Spleen (tissue), 11 donors: ENCODE measurements around the gene IL18. TPM values are rescaled to one million over a fixed set of nuclear protein-coding genes. Genes with fewer than 3 reads are reported as not detected.
"Not testable (repeated sequence)": the region's sequence is repeated elsewhere in the genome, so short reads cannot be mapped to it uniquely, and the experiment has no call there.

Source experiments
- DNase-seq: peaks from one replicate; pipeline ENCODE4 v3.0.0-alpha.2; 2020
- H3K27ac ChIP-seq, 8 donors: fragments of 200-600 bp; sonication (generic) in 7 of 8; 1 replicate in 4 of 8; 2 replicates in 4 of 8; pipeline versions ENCODE4 v1.5.0 to v1.8.0; 2016 to 2021; ENCODE audit warnings: inconsistent platforms in 4 of 8, mild to moderate bottlenecking in 4 of 8, moderate library complexity in 1 of 8
- H3K27me3 ChIP-seq, 7 donors: fragments of 200-600 bp; sonication (generic) in 6 of 7; replicated peaks in 1 of 7; 1 replicate in 4 of 7; 2 replicates in 3 of 7; pipeline versions ENCODE4 v1.5.0 to v1.8.0; 2016 to 2021; ENCODE audit warnings: inconsistent platforms in 3 of 7, mild to moderate bottlenecking in 1 of 7
- H3K36me3 ChIP-seq, 6 donors: fragments of 200-600 bp; sonication (generic) in 5 of 6; 1 replicate in 4 of 6; 2 replicates in 2 of 6; pipeline versions ENCODE4 v1.5.0 to v1.8.0; 2016 to 2021; ENCODE audit warnings: inconsistent platforms in 2 of 6
- H3K4me1 ChIP-seq, 6 donors: fragments of 200-600 bp; sonication (generic) in 5 of 6; 1 replicate in 3 of 6; 2 replicates in 3 of 6; pipeline versions ENCODE4 v1.5.0 to v1.8.0; 2016 to 2021; ENCODE audit warnings: inconsistent platforms in 3 of 6
- H3K4me3 ChIP-seq, 8 donors: fragments of 200-600 bp; sonication (generic) in 7 of 8; 1 replicate in 4 of 8; 2 replicates in 4 of 8; pipeline versions ENCODE4 v1.5.0 to v1.8.0; 2016 to 2021; ENCODE audit warnings: inconsistent platforms in 4 of 8, mild to moderate bottlenecking in 4 of 8, moderate library complexity in 2 of 8
- H3K9me3 ChIP-seq, 8 donors: fragments of 200-600 bp; sonication (generic) in 7 of 8; 1 replicate in 4 of 8; 2 replicates in 4 of 8; pipeline versions ENCODE4 v1.5.0 to v1.8.0; 2016 to 2021; ENCODE audit warnings: inconsistent platforms in 4 of 8
- CTCF ChIP-seq, 11 experiments: fragments of 200-600 bp in 7 of 11; fragments of 450-650 bp in 4 of 11; sonication (generic) in 4 of 11; IDR thresholded peaks in 8 of 11; conservative IDR thresholded peaks in 3 of 11; 1 replicate in 7 of 11; 2 replicates in 4 of 11; pipeline versions ENCODE4 v1.4.0 to v1.8.0; 2016 to 2021; ENCODE audit warnings: antibody characterized with exemption in 11 of 11, inconsistent platforms in 4 of 11, mild to moderate bottlenecking in 1 of 11
- POLR2A ChIP-seq, 3 donors: fragments of 450-650 bp; IDR thresholded peaks; one replicate each; pipeline ENCODE4 v1.5.1; 2017; ENCODE audit warnings: antibody characterized with exemption in 3 of 3, mild to moderate bottlenecking in 1 of 3
- POLR2AphosphoS5 ChIP-seq, 3 donors: sonication (generic); formaldehyde crosslinking; IDR thresholded peaks; one replicate each; pipeline ENCODE4 v1.5.1; 2017; ENCODE audit warnings: antibody characterized with exemption in 3 of 3
- WGBS, 5 donors: extraction: QIAGEN DNeasy Blood & Tissue Kit in 3 of 5; methylation state at CpG; one replicate each; pipeline versions ENCODE4 v1.1.5 to v1.1.7; 2013 to 2018; 5-methylcytosine and 5-hydroxymethylcytosine counted together
- intact Hi-C: fragments of 100-400 bp; cut with DNase I; formaldehyde crosslinking; loops from one replicate; pipeline ENCODE4 v1.15.0; 2023; ENCODE audit warnings: low total_unique reads
- polyA plus RNA-seq, 3 donors: library from polyadenylated mRNA; stranded (reverse); fragments of 200-250 nt; gene quantifications; one replicate each; pipeline ENCODE4 v1.2.1, GENCODE V29; 2013
- small RNA-seq, 4 donors: library from RNA; depleted of rRNA; stranded (forward); fragments of <200 nt; gene quantifications; one replicate each; pipeline ENCODE3, GENCODE V24; 2016
- total RNA-seq, 7 donors: library from RNA; depleted of rRNA in 3 of 7; stranded (reverse); fragments of >200 nt in 3 of 7; fragmentation: NEBNext Ultra II Directional in 4 of 7; extraction: Animal tissue kit (Norgen Biotek cat#: 25700) in 4 of 7; gene quantifications; one replicate each; pipeline versions ENCODE4 v1.1.0 to v1.2.1, GENCODE V29; 2016 to 2021
- donor health status: healthy with polysubstance abuse.
- donor health status: DM: no; HTN: no; CAD: no; lungs with moderate emphysema.
- donor health status: DM: no; HTN: no; CAD: no.
- donor health status: Bipolar disorder and iron deficiency.
- donor health status: healthy.
- donor health status: DM: no; HTN: no; CAD: no.
- donor health status: DM: yes; HTN: yes; CAD: no.

The IL18 gene
- total and polyA plus RNA-seq, 10 donors: 38.5 to 83.5 (median 62.5) TPM

GRCh38 chr11:112096194-112096593, 67.7 kb downstream of the IL18 start:
- DNase-seq: no peak
- H3K27me3 ChIP-seq: no peaks in the 10 kb centered on the region
- H3K36me3 ChIP-seq: peaks cover 0 to 84% (median 60%) of the 10 kb centered on the region in 6 donors
- no peak overlapping the region for H3K27ac ChIP-seq
- H3K9me3 ChIP-seq: no peaks in the 10 kb centered on the region
- no peak overlapping the region for H3K4me3 ChIP-seq
- intact Hi-C loops: no loop called here
- no peaks in the 10 kb centered on the region for H3K4me1 ChIP-seq
- TF ChIP-seq POLR2AphosphoS5 (IDR thresholded peaks at IDR 0.05) (no peak), CTCF (IDR thresholded peaks at IDR 0.05 in 8 of 11, conservative IDR thresholded peaks at IDR 0.05 in 3 of 11) (no peak), POLR2A (IDR thresholded peaks at IDR 0.05) (no peak)

GRCh38 chr11:112095302-112095701, 68.6 kb downstream of the IL18 start:
- WGBS, 5 donors: 91 to 98% (median 95%) methylated on average over 2 of the region's 2 CpGs
- H3K9me3 ChIP-seq, H3K4me1 ChIP-seq, intact Hi-C loops, H3K4me3 ChIP-seq, H3K27me3 ChIP-seq, DNase-seq, H3K27ac ChIP-seq: not testable (repeated sequence)
- peaks cover 2 to 93% (median 69%) of the 10 kb centered on the region in 6 donors for H3K36me3 ChIP-seq

Small RNA genes within 50 kb of the gene (small RNA-seq; reads per million reads assigned to genes)
- gene MRPS36P4: 0 reads per million in 4 donors

Other genes with a start within 250 kb of the IL18 start
- 1 to 10 TPM in 2 of 7 donors, under 1 TPM in 3, not detected in 2; 0.32 to 1.5 (median 0.44) TPM for gene C11orf52, start 245.2 kb downstream of the IL18 start, total RNA-seq
- gene C11orf52, start 245.2 kb downstream of the IL18 start, polyA plus RNA-seq: under 1 TPM; 0.52 to 0.86 (median 0.74) TPM
- 10 to 100 TPM in 2 of 7 donors, 1 to 10 TPM in 5; 1.7 to 14.4 (median 7.5) TPM for gene DIXDC1, start 226.8 kb downstream of the IL18 start, total RNA-seq
- gene DIXDC1, start 226.8 kb downstream of the IL18 start, polyA plus RNA-seq: 1 to 10 TPM in 1 of 3 donors, under 1 TPM in 2; 0.78 to 1.2 (median 0.89) TPM
- gene DLAT, start 138.7 kb downstream of the IL18 start, total RNA-seq: 10 to 100 TPM; 17.5 to 22.9 (median 19.2) TPM
- gene DLAT, start 138.7 kb downstream of the IL18 start, polyA plus RNA-seq: 10 to 100 TPM in 2 of 3 donors, 1 to 10 TPM in 1; 8.1 to 13.0 (median 10.2) TPM
- 1 to 10 TPM in 4 of 7 donors, under 1 TPM in 3; 0.38 to 2.2 (median 1.3) TPM for gene PIH1D2, start 90.1 kb downstream of the IL18 start, total RNA-seq
- under 1 TPM; 0.18 to 0.70 (median 0.63) TPM for gene PIH1D2, start 90.1 kb downstream of the IL18 start, polyA plus RNA-seq
- 10 to 100 TPM; 11.3 to 21.6 (median 13.4) TPM for gene NKAPD1, start 89.8 kb downstream of the IL18 start, total RNA-seq
- 10 to 100 TPM; 10.1 to 15.7 (median 13.7) TPM for gene NKAPD1, start 89.8 kb downstream of the IL18 start, polyA plus RNA-seq
- gene TIMM8B, start 77.3 kb downstream of the IL18 start, total RNA-seq: 10 to 100 TPM; 16.8 to 38.4 (median 29.4) TPM
- 10 to 100 TPM; 66.3 to 98.9 (median 97.0) TPM for gene TIMM8B, start 77.3 kb downstream of the IL18 start, polyA plus RNA-seq
- 10 to 100 TPM; 77.3 to 99.9 (median 90.7) TPM for gene SDHD, start 77.2 kb downstream of the IL18 start, total RNA-seq
- 100 to 1,000 TPM in 2 of 3 donors, 10 to 100 TPM in 1; 73.7 to 121 (median 114) TPM for gene SDHD, start 77.2 kb downstream of the IL18 start, polyA plus RNA-seq
- 1 to 10 TPM in 2 of 7 donors, not detected in 5; 1.2 to 2.9 TPM for gene TEX12, start 3.3 kb upstream of the IL18 start, total RNA-seq
- gene TEX12, start 3.3 kb upstream of the IL18 start, polyA plus RNA-seq: under 1 TPM; 0.16 to 0.57 (median 0.18) TPM
- 1 to 10 TPM; 3.3 to 7.8 (median 3.8) TPM for gene BCO2, start 11.4 kb upstream of the IL18 start, total RNA-seq
- gene BCO2, start 11.4 kb upstream of the IL18 start, polyA plus RNA-seq: 1 to 10 TPM; 1.6 to 4.8 (median 2.6) TPM
- 10 to 100 TPM; 19.5 to 31.8 (median 23.7) TPM for gene PTS, start 62.3 kb upstream of the IL18 start, total RNA-seq
- 10 to 100 TPM; 19.5 to 23.0 (median 22.4) TPM for gene PTS, start 62.3 kb upstream of the IL18 start, polyA plus RNA-seq
- gene PLET1, start 96.8 kb upstream of the IL18 start, total RNA-seq: not detected
- not detected for gene PLET1, start 96.8 kb upstream of the IL18 start, polyA plus RNA-seq